WI38 (cell line): Measurements from ENCODE around the gene CCNH.

Source experiments
- H3K4me3 ChIP-seq: 2 replicates; pipeline ENCODE4 v1.5.1; 2011; ENCODE audit warnings: low read depth, mild to moderate bottlenecking, control low read depth, low read length
- CTCF ChIP-seq: IDR thresholded peaks from 2 replicates; pipeline ENCODE4 v1.5.1; 2012; ENCODE audit warnings: low read depth, mild to moderate bottlenecking, control low read depth, low read length

CCNH gene

GRCh38 chr5:87435144-87435694 is 22.5 kb upstream of the CCNH start:
- H3K4me3 ChIP-seq: no peak overlapping the region
- no peak for TF ChIP-seq CTCF

- no peak overlapping the region for H3K4me3 ChIP-seq
- no peak for TF ChIP-seq CTCF
Observed at GRCh38 chr5:87434461-87434860, 21.7 kb upstream of the CCNH start.

DNA sequence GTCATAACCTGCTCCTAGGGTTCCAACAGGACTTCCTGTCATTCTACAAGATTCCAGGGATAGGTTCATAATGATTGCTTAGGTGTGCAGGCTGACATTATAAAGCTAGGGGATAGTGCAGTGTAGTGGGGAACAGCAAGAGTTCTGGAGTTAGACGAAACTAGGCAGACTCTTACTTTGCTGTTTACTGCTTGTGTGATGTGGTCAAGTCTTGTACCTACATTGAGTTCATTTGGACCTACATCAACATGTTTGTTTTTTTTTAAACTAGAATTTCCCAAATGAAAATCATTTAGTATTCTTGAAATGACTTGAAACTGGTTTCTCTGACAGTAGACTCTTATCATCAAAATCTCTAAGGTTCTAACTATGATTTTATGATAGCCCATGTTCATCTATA is 21.2 kb upstream of the CCNH start:
- no peak overlapping the region for H3K4me3 ChIP-seq
- TF ChIP-seq CTCF: no peak

DNA sequence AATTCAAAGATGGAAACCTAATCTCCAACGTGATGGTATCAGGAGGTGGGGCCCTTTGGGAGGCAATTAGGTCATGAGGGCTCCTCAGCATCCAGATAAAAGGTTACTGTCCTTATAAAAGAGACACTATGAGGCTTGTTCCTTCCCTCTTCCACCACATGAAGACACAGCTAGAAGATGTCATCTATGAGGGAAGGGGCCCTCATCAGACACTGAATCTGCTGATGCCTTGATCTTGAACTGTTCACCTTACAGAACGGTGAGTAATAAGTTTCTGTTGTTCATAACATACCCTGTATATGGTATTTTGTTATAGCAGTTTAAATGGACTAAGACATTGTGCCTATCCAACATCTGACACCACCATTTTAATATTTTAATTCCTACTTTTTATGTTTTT is 19.7 kb upstream of the CCNH start:
- H3K4me3 ChIP-seq: no peak overlapping the region
- no peak for TF ChIP-seq CTCF

DNA sequence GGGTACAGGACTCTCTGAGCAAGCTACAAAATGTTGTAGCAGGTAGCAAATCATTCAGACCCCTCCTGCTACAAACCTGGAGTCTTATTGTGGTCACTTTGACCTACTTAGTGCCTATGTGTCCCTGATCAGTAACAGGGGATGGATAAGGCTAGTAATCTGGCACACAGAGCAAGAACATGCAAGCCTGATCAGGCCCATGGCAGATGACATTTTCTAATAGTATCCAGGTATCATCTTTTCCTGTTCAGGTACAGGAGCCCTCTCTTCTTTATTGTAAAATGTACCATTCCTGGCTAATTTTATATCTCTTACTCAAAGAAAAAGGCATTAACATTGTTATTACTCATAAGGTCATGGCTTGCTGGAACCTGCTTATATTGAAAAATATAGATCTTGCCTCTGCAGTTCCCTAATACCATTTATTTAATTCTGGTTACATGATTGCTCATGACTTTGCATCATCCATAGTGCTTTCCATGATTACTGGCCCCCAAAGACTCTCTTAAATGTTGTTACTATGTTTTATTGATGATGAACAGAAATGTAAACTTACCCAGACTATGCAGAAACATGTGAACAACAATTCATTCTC is 18.2 kb upstream of the CCNH start:
- H3K4me3 ChIP-seq: no peak overlapping the region
- no peak for TF ChIP-seq CTCF

DNA sequence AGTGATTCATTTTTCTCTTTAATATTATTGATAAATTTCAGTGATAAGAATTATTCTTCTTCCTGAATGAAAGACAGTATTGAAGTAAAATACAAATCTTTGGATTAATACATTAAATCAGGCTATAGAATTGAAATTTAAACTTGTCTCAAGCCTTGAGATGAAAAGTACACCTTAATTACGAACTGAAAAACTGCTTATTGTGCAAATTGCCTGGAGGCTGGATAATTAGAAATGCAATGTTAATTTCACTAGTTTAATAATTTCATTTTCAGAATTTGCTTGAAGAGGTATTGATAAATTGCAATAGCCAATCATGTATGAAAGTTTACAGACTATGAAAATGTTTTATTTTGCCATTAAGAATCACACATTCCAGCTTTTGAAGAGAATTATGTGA is 11.0 kb upstream of the CCNH start:
- no peak for TF ChIP-seq CTCF
- no peak overlapping the region for H3K4me3 ChIP-seq

- TF ChIP-seq CTCF: no peak
- no peak overlapping the region for H3K4me3 ChIP-seq
Observed at GRCh38 chr5:87421307-87421706, 8.6 kb upstream of the CCNH start.
